Measurements from ENCODE around the gene TMEM144.

DNA sequence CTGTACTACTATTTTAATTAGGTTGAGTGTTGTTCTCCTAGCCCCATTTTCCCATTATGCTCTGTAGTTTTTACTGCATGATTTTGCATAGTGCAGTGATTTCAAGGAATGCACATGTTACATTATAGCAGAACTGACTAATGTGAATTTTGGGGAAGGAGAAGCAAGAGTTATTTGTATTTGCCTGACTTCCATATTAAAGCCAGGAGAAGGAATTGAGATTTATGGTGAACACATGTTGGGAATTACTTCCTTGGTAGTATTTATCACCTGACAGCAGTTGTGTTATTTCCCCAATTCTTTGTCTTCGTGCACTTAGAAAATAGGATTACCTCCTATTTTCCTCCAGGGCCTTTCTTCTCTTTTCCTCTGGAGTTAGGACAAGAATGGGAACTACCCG is 3.2 kb downstream of the TMEM144 start:
- no peak for TF ChIP-seq ZNF274 (IDR thresholded peaks at IDR 0.05; ENCODE audit: low read depth, low read length)
- no peak for TF ChIP-seq YY1 (IDR thresholded peaks at IDR 0.05; ENCODE audit: insufficient read depth, insufficient read length)
- no peak for TF ChIP-seq SUZ12 (IDR thresholded peaks at IDR 0.05; ENCODE audit: extremely low read depth, insufficient read depth, insufficient read length)

Data from NT2/D1 (cell line).